Mucosa of gallbladder (tissue), 1 donor: Measurements from ENCODE around the gene ZNF683. TPM values are rescaled to one million over a fixed set of nuclear protein-coding genes. Genes with fewer than 3 reads are reported as not detected.

ENCODE experiments used
- DNase-seq: peaks from one replicate; pipeline ENCODE4 v3.0.0-alpha.2; 2020; ENCODE audit warnings: low spot score
- total RNA-seq: library from RNA; stranded (reverse); gene quantifications from one replicate; pipeline ENCODE4 v1.2.1, GENCODE V29; 2021
- donor health status: DM: no; HTN: no; CAD: no.

The ZNF683 gene
- total RNA-seq, 1 donor from 2014 or later: 2.9 TPM

DNA sequence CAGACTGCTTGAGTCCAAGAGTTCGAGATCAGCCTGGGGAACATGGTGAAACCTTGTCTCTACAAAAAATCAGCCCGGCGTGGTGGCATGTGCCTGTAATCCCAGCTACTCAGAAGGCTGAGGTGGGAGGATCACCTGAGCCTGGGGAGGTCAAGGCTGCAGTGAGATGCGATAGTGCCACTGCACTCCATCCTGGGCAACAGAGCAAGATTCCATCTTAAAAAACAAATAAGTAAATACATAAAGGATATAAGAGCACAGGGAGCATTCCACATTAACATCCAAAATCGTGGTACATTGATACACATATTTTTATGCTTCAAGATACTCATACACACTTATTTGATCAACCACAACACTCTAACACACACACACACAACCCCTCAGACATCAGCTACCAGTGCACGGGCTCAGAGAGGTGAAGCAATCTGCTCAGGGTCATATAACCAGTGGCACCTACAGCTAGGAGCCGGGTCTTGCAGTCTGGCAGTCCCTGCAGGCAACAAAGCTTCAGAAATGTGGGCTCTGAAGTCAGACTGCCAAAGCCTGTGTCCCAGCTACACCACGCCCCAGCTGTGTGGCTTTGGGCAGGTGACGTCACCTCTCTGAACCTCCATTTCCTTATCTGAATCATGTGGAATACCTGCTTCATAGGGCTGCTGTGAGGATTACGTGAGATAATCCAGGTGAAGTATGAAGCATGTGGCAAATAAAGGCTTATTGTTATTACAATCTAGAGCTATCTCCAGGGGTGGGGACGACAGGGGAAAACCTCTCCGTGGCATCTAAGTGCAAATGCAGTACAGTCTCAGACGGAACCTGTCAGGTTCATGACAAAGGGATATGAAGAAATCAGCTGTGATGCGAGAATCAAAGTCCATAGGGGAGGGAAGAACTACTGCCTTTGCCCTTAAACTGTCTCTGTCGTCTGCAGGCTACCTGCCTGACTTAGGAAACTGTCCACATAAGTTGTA is 13.9 kb downstream of the ZNF683 start:
- peak; percentile 79 for DNase-seq

- DNase-seq: peak; percentile 42
These were observed 15.4 kb downstream of the ZNF683 start for GRCh38 chr1:26357121-26357602.

DNA sequence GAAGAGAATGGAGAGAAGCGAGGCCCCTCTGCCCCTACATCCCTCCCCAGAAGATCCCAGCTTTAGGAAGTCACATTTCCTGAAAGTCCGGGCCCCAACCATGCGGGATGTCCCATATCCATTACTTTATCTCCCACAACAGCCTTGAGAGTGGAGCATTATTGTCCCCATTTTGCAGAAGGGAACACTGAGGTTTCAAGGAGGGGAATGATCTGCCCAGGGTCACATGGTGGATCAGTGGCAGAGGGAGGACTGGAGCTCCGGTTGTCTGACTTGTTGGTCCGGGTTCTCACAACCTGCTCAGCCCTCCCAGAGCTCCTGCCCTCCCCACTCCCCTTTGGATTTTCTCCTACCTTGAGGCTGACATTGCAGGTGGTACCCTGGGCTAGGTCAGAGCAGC is 16.4 kb downstream of the ZNF683 start:
- no peak for DNase-seq

- no peak for DNase-seq
These were observed 17.6 kb downstream of the ZNF683 start for GRCh38 chr1:26354972-26355371.

DNA sequence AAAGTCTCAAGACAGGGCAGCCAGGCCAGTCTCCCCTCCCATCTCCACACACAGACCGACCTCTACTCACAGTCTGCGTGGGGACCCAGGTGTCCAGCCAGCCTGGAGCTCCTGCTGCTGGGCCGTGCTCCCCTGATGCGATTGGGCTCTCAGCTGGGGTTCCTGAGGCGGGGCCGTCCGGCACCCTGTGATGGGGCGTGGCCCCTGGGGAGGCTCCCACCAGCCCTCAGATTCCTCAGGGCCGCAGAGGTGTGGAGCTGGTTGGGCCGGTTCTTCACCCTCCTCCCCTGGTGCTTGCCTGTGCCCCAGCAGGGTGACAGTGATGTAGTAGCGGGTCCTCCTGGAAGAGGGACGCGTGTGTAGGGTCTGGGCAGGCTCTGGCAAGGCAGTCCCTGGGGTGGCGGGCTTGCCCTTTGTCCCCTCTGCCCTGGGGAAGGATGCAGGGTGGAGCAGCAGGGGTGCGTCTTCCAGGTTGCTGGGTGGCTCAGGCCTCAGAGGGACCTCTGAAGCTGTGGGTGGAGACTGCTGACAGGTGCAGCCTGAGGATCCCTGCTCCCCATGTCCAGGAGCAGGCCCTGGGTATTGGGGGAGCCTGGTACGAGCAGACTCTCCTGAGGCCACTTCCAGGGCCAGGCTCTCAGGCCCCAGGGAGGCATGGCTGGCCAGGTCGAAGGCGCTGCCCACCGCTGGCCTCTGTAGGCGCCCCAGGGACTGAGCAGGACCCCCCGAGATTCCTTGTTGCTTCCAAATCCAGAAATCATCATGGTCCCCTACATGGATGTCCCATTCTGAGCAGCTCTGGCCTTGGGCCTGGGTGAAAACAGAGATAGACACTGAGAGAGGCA is 18.4 kb downstream of the ZNF683 start, which contains the start of gene CRYBG2:
Gene CRYBG2 (minus strand): TSS at position 155 of the 845 bp plus-strand sequence. CDS start 7,473 bp downstream, outside the sequence.
- DNase-seq: peak; percentile 80

- DNase-seq: no peak
These were observed 19.2 kb downstream of the ZNF683 start for GRCh38 chr1:26353210-26353859.

GRCh38 chr1:26352338-26352679 is 20.2 kb downstream of the ZNF683 start:
- no peak for DNase-seq

DNA sequence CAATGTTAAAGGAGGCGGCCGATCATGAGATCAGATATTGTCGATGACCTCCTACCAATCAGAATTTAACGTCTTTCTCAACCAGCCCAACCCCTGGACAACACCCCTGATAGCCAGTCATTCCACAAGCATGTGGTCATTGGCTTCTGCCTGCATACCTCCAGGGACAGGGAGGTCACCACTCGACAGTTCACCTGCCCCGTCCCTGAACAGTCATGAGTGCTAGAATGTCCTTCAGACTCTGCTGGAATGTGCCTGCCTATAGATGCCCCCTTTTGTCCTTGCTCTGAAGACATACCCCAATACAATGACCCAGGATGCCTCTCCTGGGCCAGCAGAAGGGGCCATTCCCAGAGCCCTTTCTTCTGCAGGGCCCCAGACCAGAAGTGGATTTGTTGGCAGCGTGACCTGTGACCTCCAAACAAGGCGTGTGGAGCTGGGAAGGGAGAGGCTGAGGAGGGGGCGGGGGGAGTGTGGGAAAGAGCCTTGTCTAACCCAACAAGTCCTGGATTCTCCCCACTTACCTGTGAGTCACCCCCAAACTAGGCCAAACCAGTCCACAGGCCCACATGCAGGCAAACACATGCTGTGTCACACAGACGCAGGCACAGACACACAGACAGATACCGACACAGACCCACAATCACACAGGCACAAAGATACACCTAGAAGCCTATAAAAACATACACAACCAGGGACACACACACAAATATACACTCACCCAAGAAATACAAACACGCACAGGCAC is 20.8 kb downstream of the ZNF683 start:
- peak; percentile 82 for DNase-seq

- DNase-seq: peak; percentile 25
These were observed 21.6 kb downstream of the ZNF683 start for GRCh38 chr1:26350701-26351589.

- DNase-seq: no peak
These were observed 22.2 kb downstream of the ZNF683 start for GRCh38 chr1:26350343-26350700.

DNA sequence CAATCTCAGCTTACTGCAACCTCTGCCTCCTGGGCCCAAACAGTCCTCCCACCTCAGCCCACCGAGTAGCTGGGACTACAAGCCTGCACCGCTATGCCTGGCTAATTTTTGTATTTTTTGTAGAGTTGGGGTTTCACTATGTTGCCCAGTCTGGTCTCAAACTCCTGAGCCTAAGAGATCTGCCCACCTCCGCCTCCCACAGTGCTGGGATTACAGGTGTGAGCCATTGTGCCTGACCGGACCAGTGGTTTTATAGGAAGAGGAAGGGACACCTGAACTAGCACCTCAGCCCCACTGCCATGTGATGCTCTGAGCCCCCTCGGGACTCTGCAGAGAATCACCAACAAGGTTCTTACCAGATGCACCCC is 22.7 kb downstream of the ZNF683 start:
- no peak for DNase-seq

- no peak for DNase-seq
These were observed 23.2 kb downstream of the ZNF683 start for GRCh38 chr1:26349188-26349876.

DNA sequence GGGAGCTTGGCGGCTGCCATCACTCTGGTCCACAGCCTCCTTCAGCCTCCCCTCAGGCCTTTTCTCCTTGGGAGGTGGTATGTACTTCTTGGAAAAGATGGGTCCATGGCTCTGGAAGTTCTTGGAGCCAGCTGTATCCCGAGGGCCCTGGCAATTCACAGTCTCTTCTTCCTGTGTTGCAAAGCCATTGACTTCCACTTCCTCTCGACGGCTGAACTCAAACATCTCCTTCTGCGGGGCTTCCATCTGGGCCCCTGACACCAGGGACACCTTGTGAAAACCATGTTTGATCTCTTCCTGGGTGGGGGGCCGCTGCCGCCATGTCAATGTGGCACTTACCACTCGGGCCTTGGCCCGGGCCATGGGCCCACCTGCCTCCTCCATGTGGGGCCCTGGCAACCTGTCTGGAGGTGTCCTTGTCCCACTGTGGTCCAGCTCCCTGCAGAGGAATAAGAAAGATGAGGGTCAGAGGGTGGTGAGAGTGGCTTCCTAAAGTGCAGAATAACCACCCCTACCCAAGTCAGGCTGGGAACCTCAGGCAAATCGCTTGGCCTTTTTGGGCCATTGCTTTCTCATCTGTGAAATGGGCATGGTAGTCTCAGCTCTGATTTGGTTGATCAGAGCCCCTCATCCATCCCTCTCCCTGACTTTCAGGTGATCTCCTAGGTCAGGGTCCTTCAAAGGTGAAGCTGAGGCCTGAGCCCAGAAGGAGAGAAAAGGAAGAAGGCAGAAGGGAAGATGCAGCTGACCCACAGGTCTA is 26.1 kb downstream of the ZNF683 start:
- no peak for DNase-seq

DNA sequence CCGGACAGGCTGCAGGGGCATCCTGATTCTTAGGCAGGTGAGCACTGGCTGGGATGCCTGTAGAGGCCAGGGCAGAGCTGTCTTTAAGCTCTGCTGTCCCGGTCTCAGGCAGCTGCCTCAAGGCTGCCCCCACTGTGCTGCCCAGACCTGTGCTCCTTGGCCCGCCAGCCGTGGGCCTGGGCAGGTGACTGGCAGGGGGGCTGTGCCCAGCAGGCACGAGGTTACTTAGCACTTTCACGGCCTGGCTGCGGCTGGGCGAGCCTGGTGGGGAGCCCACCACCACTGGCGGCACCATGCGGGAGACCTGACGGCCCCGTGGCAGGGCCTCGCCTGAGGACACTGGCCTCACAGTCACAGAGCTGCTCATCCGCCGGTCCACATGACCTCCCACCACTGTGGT is 26.8 kb downstream of the ZNF683 start:
- no peak for DNase-seq

- no peak for DNase-seq
These were observed 28.2 kb downstream of the ZNF683 start for GRCh38 chr1:26344147-26344920.

GRCh38 chr1:26340047-26340481 is 32.5 kb downstream of the ZNF683 start:
- DNase-seq: no peak

- no peak for DNase-seq
These were observed 33.9 kb downstream of the ZNF683 start for GRCh38 chr1:26338670-26339069.

GRCh38 chr1:26337625-26338024 is 34.9 kb downstream of the ZNF683 start:
- DNase-seq: no peak
